Embryonic facial prominence (tissue), 1 donor: ENCODE data around the gene IL7R.
"Not testable (repeated sequence)": the region's sequence is repeated elsewhere in the genome, so short reads cannot be mapped to it uniquely, and the experiment has no call there.

Experiments used
- DNase-seq: peaks from one replicate; pipeline ENCODE4 v3.0.0-alpha.2; 2016; ENCODE audit errors: extremely low spot score

Gene IL7R

GRCh38 chr5:35842856-35843255 is 13.8 kb upstream of the IL7R start:
- DNase-seq = no peak

- not testable (repeated sequence) for DNase-seq
Observed at GRCh38 chr5:35845508-35845907, 11.2 kb upstream of the IL7R start.

DNA sequence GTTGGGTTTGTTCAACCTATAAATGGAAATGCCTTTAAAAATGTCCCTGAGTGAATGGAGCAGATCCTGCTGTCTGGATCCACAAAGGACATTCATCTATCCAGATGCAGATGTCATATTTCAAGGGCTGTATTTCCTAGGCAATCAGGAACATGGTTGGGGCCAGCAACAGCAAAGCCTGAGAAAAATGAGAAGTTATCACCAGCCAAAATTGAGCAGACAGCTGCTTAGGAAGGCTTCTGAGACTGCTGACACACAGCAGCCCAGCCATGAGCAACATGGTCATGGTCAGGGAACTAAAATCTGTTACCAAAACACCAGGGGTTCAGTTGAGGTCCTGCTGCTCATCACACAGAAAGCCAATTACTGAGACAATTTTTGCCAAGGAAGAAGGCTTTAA is 9.2 kb upstream of the IL7R start:
- DNase-seq = no peak

DNA sequence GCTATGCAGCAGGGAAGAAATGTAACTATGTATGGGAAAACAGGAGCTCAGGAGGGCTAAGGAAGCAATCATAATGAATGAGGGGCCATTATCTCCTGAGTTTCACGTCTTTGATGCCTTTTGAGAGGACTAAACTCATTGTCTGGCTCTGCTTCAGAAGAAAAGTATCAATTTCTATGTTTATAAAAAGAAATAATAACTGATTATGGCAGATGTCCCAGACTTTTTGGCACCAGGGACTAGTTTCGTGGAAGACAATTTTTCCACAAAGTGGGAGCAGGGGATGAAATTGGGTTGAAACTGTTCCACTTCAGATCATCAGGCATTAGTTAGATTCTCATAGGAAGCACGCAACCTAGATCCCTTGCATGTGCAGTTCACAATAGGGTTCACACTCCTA is 8.7 kb upstream of the IL7R start:
- no peak for DNase-seq

GRCh38 chr5:35849860-35850259 is 6.8 kb upstream of the IL7R start:
- DNase-seq = no peak

GRCh38 chr5:35850967-35851680 is 5.6 kb upstream of the IL7R start:
- DNase-seq = no peak

- no peak for DNase-seq
Observed at GRCh38 chr5:35852084-35852734, 4.5 kb upstream of the IL7R start.

DNA sequence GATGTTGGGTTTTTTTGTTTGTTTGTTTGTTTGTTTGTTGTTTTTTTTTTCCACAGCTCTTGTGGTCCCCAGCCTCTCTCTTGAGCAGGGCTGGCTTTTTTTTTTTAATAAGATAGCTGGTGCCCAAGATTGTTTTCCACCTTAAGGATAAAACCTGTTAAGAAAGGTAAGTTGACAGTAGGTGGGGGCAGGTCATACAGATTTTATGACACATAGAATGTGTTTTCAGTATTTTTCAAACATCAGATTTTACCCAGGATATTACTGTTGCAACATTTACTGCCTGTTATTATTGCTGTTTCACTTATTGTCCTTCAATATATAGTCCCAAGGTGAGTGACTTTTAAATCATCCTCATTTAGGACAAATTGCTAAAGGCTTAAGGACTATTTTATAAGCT is 3.9 kb upstream of the IL7R start:
- DNase-seq = no peak

GRCh38 chr5:35853631-35854030 is 3.1 kb upstream of the IL7R start:
- no peak for DNase-seq

GRCh38 chr5:35854248-35854647 is 2.4 kb upstream of the IL7R start:
- DNase-seq = no peak

- no peak for DNase-seq
Observed at GRCh38 chr5:35855187-35855586, 1.5 kb upstream of the IL7R start.

DNA sequence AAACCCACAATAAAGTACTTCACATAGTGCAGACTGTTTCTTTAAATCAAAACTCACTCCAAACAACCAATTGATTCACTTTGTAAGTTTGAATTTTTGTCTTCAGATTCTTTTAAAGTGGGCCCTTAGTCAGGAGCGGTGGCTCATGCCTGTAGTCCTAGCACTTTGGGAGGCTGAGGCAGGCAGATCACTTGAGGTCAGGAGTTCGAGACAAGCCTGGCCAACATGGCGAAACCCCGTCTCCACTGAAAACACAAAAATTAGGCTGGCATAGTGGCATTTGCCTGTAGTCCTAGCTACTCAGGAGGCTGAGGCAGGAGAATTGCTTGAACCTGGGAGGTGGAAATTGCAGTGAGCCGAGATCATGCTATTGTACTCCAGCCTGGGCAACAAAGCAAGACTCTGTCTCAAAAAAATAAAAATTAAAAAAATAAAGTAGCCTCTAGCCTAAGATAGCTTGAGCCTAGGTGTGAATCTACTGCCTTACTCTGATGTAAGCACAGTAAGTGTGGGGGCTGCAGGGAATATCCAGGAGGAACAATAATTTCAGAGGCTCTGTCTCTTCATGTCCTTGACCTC is 416 bp upstream of the IL7R start:
- DNase-seq = not testable (repeated sequence)

GRCh38 chr5:35857606-35858205 is 1.0 kb downstream of the IL7R start:
- no peak for DNase-seq

DNA sequence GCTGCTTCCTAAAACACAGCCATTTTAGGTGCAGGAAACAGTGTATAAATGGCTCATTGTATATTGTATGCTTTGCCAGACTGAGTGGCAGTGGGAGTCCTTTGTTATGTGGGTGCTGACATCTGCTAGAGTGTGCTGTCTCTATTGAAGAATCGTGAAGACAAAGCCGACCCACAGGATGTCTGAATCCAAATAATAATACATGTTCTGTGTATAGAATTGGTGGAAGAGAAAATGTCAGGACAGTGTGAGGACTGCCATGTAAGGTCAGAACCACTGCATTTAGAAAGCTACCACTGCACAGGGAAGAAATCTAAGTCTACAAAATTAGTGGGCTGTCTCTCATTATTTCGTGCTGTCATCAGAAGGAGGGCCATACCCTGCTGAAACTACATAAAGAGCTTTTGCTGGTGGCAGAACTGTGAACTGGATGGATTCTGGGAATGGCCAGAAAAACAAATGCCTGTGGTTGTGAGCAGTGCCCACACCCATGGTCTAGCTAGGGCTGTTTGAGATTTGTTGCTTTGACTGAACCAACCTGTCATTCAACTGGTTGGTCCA is 2.5 kb downstream of the IL7R start:
- DNase-seq = no peak

- DNase-seq = no peak
Observed at GRCh38 chr5:35860686-35861085, 4.0 kb downstream of the IL7R start.

DNA sequence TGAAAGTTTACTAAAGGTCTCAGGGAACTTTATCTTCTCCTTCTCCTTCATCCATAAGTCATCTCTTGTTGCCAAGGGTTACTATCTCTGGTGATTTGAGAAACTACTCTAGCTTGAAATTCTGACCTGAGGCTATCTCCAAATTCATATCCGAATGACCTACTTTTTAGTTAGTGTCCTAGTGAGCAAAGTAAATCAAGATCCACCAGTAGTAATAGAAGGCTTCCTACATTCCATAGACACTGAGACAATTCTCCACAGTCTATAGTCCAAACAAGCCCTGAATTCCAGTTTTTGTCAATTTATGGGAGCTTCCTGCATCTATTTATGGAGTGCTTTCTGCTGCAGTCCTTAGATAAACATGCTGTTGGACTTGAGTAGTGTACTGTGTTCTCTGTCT is 5.0 kb downstream of the IL7R start:
- no peak for DNase-seq

GRCh38 chr5:35862126-35862525 is 5.4 kb downstream of the IL7R start:
- no peak for DNase-seq

DNA sequence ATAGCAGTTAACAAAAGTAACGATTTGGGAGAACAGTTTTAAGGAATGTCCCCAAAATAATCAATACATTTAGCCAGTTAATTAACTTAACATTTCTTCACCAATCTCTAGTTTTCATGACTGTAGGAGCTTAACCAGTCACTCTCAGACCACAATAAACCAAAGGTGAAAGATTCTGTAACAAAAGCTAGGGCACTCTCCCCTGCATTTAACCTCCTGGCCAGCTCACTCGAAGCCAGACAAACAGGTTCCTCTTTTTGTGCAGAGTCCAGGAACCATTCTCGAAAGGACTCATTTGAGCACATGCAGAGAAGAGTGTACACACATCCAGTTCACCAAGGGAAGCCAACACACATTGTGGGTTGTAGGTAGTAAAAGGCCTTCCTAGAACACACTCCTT is 6.5 kb downstream of the IL7R start:
- DNase-seq = no peak

GRCh38 chr5:35867998-35868397 is 11.3 kb downstream of the IL7R start:
- DNase-seq = no peak

DNA sequence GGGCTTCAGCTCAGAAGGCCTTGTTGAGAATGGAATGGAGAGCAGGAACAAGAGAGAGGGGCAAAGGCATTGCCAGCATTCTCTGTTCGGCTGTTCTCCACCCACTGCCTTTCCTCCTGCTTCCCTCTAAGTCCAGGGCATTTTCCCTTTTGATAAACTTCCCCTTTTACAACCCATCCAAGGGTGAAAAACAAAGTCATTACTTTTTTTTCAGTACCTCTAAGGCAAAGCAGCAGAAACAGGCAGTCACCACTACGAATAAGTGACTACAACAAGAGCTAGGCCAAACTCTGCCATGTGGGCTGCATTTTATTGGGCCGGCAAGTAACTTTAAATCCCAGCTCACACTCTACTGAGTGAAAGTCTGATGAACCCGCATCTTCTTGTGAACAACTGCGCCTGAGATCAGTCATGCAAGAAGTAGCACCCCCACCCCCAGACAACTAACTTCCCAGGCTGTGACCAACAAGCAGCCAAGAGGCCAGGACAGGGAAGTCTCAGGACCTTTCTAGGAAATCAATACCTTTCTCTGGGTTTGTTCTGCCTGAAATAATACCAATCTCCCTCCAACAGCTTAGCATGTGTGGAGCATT is 13.1 kb downstream of the IL7R start:
- no peak for DNase-seq

DNA sequence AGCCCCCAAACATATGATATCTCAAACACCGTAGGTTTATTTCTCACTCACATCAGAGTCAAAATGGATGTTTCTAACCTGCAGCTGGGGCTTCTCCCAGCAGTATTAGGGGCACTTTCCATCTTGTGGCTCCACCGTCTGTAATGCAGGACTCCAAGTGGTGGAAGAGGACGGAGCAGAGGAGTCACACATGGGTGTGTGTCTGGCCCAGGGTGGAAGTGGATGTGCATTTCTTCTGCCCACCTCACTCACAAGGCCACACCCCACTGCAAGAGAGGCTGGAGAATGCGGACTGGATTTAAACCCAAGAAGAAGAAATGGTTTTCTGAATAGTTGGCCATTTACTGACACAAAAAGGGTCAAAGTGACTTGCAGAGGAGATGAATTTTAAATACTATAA is 13.9 kb downstream of the IL7R start:
- DNase-seq = no peak

DNA sequence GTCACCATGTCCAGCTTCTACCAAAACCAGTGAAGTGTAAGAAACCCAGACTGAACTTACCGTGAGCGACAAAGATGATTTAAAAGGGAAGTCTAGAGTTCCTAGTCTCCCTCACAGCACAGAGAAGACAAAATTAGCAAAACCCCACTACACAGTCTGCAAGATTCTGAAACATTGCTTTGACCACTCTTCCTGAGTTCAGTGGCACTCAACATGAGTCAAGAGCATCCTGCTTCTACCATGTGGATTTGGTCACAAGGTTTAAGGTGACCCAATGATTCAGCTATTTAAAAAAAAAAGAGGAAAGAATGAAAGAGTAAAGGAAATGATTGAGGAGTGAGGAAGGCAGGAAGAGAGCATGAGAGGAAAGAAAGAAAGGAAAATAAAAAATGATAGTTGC is 19.8 kb downstream of the IL7R start:
- DNase-seq = no peak
